Right lobe of liver (tissue), 4 donors: ENCODE measurements around the gene IFNL3.

Experiments
- POLR2A ChIP-seq: fragments of 450-650 bp; IDR thresholded peaks from one replicate; pipeline ENCODE4 v1.6.1; 2017; ENCODE audit warnings: antibody characterized with exemption, mild to moderate bottlenecking
- TF ChIP-seq, protein P1 (sequence below), 4 donors: fragments of 200-600 bp in 3 of 4; fragments of 450-650 bp in 1 of 4; IDR thresholded peaks; one replicate each; pipeline versions ENCODE4 v1.5.1 to v1.8.0; 2016 to 2022; ENCODE audit warnings: antibody characterized with exemption in 4 of 4, mild to moderate bottlenecking in 2 of 4
- donor health status: DM: no; HTN: no; CAD: no.
- donor health status: DM: no; HTN: no; CAD: no.
- donor health status: DM: no; HTN: yes; CAD: no.

DNA sequence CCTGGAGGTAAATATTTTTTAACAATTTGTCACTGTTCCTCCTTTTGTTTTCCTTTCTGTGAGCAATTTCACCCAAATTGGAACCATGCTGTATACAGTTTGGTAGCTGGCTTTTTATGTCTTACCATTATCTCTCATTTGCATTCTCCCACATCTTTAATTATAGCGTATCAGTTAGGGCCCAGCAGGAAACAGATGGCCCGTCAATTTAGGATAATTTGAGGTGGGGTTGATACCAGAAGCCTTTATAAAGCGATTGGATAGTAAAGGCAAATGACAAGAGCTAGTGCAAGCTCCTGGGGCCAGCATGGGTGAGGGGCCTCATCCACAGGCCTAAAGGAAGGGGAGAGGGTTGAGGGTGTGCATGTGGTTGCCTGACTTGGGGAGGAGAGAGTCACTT is 7.7 kb upstream of the IFNL3 start:
- no peak for TF ChIP-seq POLR2A
- TF ChIP-seq, protein P1, sequence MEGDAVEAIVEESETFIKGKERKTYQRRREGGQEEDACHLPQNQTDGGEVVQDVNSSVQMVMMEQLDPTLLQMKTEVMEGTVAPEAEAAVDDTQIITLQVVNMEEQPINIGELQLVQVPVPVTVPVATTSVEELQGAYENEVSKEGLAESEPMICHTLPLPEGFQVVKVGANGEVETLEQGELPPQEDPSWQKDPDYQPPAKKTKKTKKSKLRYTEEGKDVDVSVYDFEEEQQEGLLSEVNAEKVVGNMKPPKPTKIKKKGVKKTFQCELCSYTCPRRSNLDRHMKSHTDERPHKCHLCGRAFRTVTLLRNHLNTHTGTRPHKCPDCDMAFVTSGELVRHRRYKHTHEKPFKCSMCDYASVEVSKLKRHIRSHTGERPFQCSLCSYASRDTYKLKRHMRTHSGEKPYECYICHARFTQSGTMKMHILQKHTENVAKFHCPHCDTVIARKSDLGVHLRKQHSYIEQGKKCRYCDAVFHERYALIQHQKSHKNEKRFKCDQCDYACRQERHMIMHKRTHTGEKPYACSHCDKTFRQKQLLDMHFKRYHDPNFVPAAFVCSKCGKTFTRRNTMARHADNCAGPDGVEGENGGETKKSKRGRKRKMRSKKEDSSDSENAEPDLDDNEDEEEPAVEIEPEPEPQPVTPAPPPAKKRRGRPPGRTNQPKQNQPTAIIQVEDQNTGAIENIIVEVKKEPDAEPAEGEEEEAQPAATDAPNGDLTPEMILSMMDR (IDR thresholded peaks at IDR 0.05), result no peak
